ENCODE data around the gene FBXW8.

Gene FBXW8

GRCh38 chr12:117025481-117026151 is 114.9 kb downstream of the FBXW8 start:
- peak; percentile 75 for DNase-seq

- no peak for DNase-seq
These were observed 115.6 kb downstream of the FBXW8 start for GRCh38 chr12:117026343-117026742.

GRCh38 chr12:117026921-117027250 is 116.1 kb downstream of the FBXW8 start:
- DNase-seq: no peak

DNA sequence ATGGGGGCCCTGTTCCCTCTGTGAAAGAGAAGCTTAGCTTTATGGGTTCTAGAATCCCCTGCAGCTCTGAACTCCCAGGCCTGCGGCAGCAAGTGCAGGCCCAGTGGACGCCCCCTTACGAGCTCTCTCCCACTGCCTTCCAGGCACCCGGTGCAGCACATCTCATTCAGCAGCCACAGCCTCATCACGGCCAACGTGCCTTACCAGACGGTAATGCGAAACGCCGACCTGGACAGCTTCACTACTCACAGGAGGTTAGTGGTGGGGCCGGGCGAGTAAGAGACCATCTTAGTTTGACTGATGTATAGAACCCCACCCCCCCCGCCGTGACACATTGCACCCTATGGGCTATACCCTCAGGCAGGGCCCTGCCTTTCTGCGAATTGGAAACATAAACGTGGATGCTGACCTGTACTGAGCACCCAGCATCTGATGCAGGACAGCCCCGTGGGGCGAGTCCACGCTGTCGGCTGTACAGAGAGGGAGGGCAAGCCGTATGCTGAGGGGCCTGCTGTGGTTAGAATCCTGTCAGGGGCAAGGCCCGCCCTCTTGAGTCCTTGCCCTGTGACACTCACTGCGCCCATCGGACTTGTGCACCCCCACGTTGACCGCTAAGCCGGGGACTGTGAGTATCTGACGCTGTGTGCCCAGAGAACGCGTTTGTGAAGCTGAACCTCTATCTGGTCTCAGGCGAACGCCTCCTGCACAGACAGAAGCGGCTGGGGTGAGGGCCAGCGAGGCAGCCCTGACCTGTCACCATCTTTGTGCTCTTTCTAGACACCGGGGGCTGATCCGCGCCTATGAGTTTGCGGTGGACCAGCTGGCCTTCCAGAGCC is 116.7 kb downstream of the FBXW8 start:
- DNase-seq: no peak

GRCh38 chr12:117028254-117028653 is 117.5 kb downstream of the FBXW8 start:
- DNase-seq: no peak

DNA sequence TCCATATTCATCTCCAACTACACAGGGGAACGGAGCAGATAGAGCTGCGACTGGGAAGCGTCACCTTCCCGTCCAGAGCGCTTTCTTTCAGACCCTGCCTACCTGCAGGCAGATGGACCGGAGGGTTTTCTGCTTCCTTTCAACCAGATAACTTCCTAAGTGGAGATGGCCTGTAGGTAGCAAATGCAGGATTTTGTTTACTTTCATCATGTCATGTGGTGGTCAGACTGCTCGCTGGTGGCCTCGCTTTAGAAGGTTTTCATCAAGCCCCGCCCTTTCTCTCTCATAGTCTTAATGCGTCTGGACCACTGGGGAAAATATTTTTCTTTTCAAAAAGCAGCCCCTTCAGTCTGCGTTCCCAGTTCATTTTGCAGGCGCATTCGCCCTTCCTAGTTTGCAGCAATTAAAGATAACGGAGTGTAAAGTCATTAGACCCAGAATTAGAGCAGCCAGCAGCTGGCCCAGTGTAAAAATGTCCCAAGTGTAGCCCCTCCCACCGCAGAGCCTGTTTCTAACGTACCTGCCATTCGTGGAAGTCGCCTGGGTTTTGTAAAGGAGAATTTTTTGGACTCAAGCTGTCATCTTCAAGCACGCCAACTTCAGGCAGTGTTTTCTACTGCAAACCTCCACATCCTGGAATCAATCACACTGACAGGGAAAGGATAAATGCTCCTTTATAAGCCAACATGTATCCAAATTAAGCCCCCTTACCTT is 119.6 kb downstream of the FBXW8 start:
- DNase-seq: peak; percentile 26

GRCh38 chr12:117031843-117032592 is 121.3 kb downstream of the FBXW8 start:
- DNase-seq: peak; percentile 15

GRCh38 chr12:117032593-117033381 is 122.0 kb downstream of the FBXW8 start:
- no peak for DNase-seq

DNA sequence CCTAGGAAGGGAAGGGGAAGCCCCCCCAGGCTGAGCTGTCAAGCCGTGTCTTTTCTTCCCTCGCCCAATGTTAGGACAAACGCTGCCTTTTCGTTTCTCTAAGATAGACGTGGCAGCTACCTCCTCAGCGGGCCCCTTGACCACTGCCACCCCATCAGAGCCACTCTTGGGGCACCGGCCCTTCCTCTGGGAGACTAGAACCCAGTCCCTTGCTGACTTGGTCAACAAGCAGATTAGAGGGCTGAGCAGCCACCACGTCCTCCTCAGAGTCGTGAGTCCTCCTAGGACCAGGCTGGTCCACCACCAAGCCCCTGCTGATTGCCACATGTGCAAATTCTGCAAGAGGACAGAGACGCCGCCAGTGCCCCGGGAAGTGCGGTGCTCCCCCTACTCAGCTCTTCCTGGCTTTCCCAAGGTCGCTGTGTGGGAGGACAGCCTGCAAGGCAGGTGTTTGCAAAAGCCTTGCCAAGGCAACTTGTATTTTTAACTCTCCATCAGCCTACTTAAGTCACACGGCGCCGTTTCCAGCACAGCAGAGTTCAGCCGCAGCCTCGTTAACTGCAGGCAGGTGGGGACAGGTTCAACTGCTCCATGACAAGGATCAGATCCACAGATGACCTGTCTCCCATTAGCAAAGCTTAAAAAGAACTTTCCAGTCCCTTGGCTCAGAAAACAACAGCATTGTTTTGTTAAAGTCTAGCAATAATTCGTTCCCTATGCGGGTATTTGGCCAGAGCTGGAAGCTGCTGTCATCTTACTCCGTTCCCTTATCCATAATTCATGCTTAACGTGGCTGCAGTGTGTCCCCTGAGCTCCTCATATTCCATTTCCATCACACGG is 122.9 kb downstream of the FBXW8 start:
- DNase-seq: no peak

GRCh38 chr12:117034249-117034648 is 123.5 kb downstream of the FBXW8 start:
- no peak for DNase-seq

DNA sequence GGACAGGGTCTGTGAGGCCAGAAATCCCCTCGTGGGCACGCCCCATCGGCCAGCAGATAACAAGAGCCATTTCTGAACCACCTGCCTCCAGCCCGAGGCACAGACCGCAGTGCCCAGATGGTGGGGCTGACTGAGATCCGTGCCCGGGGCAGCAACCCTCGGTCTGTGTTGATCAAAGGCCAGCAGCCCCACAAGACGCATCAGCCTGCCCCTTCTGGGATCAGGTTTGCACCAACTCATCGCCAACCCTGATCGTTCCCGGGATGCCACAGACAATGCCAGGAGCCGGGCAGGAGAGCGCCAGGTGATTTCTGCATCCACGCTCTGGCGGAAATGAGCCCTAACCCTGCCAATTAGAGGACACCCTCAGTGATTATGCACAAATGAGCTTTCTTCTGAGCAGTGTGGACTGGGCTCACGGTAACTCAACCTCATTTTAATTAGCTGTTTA is 124.0 kb downstream of the FBXW8 start:
- no peak for DNase-seq

- DNase-seq: no peak
These were observed 124.5 kb downstream of the FBXW8 start for GRCh38 chr12:117035287-117035686.

- no peak for DNase-seq
These were observed 125.3 kb downstream of the FBXW8 start for GRCh38 chr12:117036046-117036445.

- no peak for DNase-seq
These were observed 125.8 kb downstream of the FBXW8 start for GRCh38 chr12:117036547-117036946.

DNA sequence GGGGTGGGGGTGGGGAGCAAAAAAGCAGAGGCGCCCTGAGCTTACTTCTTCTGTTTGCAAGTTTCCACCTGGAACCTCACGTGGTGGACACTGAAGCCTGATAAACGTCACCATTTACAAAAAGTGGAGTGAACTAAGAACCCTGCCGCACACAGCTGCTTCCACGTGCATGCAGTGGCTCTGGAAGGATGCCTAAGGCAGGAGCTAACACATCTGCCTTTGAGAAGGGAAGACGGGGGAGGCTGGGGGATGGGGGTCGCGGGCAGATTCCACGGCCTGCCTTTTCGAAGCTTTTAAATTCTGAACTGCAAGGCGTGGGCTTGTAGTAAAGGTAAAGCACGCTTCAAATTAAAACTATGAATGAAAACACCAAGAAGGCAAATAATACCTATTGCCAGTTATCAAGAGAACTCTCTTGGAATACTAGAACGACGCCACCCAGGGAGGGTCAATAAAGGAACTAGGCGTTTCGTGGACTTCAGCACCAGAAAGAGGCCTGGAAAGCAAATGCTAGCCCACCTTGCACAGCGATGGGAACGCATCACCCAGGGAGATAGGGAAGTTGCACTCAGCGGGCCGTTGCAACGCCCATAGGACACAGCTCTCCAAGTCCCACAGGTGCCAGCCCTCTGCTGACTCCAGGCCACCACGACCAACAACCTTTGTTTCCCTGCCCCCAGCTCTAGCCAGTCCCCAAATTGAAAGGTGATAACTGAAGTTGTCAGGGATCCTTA is 126.7 kb downstream of the FBXW8 start:
- DNase-seq: no peak

DNA sequence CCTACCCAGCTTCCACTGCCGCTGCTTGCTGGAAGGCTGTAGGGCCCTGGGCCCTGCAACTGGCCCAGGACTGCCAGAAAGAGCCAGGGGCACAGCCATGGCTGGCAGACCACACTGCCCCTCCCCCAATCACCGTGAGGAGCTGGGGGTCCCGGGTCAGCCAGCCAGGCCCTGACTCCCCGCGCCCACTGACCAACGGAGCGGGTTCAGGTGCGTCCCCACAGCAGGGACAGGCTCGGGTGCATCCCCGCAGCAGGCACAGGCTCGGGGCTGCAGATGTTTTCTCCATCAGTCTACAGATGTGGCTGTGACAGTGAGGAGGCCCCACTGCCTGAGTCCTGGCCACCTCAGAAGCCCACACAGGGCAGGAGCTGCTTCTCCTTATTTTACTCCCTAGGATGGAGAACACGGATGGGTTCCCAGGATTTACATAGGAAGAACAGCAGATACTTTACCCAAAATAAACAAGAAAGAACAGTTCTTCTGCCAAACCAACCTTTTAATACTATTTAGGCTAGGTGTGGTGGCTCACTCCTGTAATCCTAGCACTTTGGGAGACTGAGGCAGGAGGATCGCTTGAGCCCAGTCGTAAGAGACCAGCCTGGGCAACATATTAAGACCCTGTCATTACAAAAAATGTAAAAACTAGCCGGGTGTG is 127.4 kb downstream of the FBXW8 start:
- no peak for DNase-seq

DNA sequence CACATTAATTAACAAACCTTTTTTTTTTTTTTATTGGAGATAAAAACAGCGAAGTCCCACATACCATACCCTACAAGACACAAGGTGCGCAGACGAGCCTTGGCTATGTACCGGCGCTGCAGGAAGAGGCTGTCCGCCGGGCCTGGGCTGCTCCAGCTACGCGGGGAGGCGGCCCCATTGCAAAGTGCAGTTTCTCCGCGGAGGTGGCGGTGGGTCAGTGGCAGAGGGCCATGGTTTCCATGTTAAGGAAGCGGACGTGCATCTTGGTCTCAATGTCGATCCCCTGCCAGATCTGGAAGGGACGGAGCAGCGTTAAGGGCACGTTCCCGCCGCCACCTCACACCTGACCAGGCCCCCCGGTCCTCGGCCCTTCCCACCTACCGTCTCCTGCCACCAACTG is 128.2 kb downstream of the FBXW8 start:
- no peak for DNase-seq

GRCh38 chr12:117039891-117040309 is 129.2 kb downstream of the FBXW8 start:
- DNase-seq: no peak

- no peak for DNase-seq
These were observed 129.7 kb downstream of the FBXW8 start for GRCh38 chr12:117040496-117040895.

DNA sequence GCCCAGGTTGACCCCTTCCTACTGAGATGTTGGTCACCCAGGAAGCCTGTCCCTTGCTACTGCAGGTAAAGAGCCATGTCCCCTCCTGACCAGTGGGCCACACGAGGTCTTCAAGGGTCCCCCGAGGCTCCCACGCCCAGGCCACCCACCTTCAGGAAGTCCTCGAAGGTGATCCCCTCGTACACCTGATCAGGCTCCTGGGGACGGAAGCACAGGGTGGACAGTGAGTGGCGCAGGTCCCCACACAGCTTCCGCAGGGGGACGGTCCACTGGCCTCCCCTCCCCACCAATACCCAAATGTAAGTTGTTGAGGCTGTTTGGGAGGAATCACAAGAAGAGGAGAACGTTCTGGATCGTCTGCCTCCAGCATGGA is 131.0 kb downstream of the FBXW8 start:
- no peak for DNase-seq

Data from activated CD8-positive, alpha-beta memory T cell treated with anti-CD3 and anti-CD28 coated beads, Interleukin-2, amount 50 U/mL, for 48 hours (primary cell).